GM15510 (cell line): ENCODE data around the gene PRR5L.

ENCODE experiments used
- POLR2A ChIP-seq: IDR thresholded peaks from 3 replicates; pipeline ENCODE4 v1.6.1; 2011; ENCODE audit warnings: borderline replicate concordance; ENCODE audit not compliant: insufficient read length; ENCODE audit errors: extremely low read depth

Gene PRR5L

DNA sequence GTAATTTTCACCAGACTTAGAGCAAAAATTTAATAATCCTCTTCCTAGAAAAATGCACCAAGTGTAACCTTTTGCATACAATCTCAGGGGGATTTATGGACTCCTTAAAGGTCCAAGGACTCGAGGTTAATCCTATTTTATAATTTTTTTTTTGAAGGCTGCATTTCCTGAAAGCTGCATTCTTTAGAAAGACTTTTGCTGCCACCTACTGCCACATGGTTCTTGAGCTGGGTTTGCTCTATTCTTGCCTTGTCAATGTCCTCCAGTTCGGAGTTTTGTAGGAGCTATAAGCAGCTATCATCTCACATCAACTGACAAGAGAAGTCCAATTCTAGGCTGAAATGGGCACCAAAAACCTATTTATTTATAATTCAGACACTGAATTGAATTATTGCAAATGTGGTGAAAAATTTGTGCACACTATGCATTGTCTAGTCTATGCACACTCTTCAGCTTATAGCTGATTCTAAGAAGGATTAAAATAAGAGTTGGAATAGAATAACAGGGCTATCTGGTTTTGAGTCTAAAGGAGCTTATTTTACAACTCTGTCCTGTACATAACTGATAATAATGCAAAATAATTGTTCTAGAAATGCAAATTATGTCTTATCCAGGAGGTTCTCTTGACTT lies 182.7 kb downstream of the PRR5L start:
- no peak for TF ChIP-seq POLR2A

DNA sequence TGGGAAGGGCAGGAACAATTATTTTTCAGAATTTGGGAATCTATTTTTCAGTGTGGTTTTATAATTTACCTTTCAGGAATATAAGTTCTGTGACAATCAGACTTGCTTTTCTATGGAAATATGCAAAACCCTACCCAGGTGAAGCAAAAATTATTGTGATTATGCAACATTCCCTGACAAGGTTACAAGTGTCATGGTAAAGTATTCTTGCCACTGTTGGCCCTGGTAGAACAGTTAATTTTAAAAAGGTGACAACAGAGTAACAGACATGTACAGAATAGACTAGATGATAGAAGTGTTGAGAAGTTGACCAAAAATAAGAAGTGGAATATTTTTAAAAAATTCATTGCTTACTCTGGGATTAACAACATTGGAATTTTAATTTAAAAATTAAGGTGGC lies 184.7 kb downstream of the PRR5L start:
- TF ChIP-seq POLR2A = no peak

DNA sequence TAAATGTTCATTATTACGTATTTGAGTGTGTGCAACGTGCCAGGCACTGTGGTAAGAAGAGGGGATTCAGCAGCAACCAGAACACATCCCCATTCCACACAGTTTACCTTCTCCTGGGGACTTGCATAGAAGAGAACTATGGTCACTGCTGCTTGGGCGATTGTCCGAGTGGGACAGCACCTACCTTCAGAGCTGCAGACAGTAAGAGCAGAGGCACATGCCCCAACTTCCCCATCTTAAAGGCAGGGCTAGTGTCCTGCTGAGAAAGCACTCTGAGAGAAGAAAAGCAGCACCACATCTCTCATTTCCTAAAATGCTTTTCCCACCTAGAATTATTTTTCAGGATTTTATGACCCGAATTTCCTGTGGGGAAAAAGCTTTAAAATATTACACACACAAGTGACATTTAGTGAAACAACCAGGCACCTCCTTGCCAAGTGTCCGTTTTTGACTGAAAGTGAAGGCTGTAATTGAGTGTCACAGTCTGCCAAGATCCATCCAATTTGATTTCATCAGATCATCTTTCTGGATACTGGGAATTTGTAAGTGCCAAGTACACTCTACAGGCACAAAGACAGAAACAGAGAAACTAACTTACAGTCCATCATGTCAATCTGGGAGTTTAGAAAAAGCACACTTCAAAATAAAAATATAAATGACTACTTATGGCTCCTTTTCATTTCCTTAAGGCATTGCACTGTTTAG lies 189.4 kb downstream of the PRR5L start:
- TF ChIP-seq POLR2A = no peak

DNA sequence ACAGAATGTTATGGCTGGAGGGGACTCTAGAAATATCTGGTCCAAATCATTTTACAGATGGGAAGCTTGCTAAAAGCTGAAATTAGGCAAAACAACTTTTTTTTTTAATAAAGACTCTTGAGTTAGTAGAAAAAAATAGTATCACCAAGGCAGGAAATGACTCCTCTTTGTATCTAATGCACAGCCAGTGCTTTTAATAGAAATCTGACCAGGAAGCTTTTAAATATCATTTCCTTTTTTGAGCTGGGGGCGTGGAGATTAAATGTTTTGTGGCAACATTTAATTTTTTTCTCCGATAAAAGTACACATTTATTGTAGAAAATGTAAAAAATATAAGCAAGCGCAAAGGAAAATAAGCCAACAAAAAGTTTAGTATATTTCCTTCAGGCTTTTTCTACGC lies 191.5 kb downstream of the PRR5L start:
- no peak for TF ChIP-seq POLR2A

DNA sequence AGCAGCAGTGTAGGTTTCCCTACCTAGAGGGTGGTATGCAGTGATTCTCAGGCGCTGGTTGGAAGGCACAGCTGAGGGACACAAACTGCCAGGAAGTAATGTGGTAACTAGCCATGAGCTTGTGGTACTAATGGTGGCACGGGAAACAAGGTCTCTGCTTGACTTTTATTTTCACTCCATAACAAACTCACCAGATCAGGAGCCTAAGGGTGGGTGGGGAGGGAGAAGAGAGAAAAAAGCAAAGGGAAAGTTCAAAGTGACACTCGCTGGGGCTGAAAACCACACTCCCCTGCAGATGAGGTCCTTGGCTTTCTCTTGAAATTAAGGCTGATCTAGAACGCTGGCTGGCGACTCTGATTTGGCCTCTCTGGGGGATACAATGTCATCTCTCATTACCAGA lies 192.0 kb downstream of the PRR5L start:
- no peak for TF ChIP-seq POLR2A

DNA sequence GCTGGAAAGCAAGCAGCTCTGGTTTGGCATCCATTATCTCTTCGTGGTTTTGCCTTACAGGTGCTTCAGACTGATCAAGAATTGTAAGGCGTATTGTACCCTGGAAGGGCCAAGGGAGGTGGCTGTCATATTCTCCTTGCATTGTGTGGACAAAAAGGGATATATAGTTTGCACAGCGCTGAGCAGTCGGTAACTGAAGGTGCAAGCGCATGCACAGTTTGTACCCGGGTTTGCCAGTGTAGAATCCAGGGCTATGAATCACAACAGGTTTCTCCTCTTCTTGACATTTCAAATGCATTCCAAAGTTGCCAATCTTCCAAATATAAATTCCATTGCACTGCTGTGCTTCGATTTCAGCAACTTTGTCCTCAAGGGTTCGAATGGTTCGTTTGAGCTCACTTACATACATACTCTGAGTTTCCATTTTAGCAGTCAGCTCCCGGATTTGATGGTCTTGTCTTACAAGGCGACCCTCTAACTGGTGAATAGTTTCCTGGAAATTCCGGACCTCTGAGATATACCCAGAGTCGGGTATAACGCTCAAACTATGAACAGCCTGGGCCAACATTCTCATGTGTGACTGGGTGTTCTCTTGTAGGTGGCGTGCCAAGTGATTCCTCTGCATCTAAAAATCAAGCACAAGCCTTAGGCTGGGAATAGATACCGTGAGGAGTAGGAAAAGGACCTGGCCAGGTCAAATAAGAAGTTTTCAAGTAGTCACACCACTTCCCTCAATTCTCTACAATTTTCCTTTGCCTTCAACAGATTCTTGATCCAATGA lies 194.1 kb downstream of the PRR5L start:
- no peak for TF ChIP-seq POLR2A

DNA sequence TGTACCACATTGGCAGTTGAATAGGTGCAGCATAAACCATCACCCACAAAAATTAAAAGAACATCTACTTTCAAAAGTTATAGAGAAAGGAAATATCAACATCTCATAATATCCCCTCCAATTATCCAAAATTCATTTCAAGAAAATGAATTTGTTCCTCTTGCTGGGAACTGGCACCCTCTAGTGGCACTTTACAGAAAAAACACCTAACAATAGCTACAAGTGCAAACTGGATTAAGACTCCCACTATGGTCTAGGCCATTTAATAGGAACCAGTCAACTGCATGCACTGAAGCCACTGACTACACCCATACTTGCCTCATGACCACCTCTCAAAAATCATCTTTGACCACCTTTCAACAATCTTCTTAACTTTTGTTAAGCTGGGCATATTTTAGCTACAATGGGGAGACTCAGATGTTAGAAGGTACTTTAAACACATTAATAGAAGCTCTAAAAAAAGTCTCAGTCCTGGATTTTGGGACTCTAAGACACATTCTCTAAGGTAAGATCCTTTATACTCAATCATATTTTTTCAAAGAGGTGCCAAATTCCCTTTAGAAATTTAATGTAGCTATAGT lies 196.7 kb downstream of the PRR5L start:
- TF ChIP-seq POLR2A = no peak

DNA sequence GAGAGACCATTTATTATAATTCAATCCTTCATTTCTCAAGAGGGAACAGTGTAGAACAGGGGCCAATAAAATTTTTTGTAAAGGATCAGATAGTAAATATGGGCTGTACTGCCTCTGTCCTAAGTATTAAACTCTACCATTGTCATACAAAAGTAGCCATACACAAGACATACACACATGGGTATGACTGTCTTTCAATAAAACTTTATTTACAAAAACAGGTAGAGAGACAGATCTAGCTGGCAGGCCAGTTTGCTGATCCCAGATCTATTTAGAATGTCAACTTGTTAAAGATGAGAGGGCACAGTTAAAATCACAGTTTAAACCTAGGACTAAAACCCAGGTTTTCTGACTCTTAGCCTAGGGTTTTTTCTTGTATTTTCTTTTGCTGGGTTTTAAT lies 197.2 kb downstream of the PRR5L start:
- no peak for TF ChIP-seq POLR2A

DNA sequence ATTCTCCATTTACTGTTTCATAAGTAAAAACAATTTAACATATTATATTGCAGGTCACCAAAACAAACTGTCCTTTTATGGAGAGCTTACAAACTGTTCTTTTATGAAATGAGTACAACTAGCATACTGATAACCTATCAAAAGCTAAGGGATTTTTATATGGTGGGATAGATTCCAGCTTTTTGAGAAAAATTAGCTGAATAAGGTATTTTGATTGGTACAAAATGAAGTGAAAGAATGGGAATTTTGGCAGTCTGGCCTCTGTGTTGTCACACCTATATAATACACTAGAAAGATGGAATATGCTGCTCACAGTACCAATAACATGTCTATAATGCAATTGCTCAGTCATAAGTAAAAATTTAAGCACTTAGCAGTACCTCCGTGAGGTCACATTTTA lies 202.6 kb downstream of the PRR5L start:
- no peak for TF ChIP-seq POLR2A

DNA sequence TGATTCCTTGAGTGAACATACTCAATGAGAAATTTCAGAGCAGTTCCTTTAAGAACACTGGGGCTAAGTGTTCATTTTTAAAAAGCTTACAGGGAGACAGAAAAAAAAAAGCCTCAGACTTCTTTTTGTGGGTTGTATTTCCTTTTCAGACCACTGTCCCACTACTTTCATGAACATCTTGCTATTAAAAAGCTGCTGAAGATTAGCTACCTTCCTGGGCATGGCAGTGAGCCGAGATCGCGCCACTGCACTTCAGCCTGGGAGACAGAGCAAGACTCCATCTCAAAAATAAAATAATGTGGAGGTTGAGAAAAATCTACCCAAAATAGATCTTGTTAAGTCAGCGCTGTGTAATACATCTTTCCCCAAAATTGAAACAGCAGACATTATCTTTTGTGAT lies 203.2 kb downstream of the PRR5L start:
- no peak for TF ChIP-seq POLR2A

DNA sequence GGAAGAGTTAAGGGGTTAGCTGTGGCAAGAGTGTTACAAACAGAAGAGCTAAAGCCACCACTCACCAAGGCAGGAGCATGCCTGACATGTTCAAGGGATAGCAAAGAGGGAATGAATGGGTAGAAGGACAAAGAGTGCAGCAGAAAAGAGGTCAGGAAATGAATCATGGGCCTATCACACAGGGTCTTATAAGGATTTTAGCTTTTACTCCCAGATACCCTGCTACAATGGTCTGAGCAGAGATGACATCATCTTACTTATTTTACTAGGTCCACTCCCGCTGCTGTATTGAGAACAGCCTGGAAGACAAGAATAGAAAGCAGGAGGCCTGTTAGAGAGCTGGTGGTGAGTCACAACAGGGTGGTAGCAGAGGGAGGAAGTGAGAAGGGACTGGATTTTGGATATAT lies 204.2 kb downstream of the PRR5L start:
- TF ChIP-seq POLR2A = no peak

DNA sequence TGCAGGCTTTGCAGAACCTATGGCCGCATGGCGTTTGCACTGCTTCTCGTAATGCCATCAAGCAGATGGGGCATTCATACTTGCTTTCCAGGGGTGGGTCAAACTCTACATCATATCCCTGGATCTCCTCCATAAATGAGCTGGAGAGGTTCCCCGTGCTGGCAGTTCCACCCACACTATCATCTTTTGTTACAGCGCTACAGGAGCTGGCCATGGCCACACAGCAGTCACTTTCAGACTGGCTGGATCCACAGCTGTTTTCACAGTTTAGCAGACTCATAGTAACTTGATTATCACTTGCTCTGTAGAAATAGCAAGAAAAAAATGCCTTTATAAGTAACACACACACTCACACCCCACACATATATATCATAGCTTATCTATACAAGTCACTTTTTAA lies 205.1 kb downstream of the PRR5L start:
- TF ChIP-seq POLR2A = no peak

DNA sequence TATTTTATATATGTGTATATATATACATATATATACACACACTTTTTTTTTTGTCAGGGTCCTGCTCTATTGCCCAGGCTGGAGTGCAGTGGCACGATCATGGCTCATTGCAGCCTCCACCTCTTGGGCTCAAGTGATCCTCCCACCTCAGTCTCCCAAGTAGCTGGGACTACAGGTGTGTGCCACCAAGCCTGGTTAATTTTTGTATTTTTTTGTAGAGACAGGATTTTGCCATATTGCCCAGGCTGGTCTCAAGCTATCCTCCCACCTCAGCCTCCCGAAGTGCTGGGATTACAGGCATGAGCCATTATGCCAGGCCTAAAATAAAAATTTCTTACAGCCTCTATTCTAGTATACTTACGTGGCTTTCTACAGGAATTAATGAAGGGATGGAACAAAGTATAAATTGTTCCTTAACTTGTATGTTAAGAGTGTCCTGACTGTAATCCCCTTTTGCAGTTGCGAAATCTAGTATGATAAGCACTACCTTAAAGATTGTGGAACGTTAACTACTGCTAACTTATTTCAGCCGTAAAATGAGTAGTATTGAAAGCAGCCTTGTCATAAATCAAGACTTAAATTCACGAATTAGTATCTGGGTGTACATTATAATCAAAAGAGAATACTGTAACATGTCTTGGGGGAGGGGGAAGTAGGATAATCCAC lies 211.9 kb downstream of the PRR5L start:
- TF ChIP-seq POLR2A = no peak

DNA sequence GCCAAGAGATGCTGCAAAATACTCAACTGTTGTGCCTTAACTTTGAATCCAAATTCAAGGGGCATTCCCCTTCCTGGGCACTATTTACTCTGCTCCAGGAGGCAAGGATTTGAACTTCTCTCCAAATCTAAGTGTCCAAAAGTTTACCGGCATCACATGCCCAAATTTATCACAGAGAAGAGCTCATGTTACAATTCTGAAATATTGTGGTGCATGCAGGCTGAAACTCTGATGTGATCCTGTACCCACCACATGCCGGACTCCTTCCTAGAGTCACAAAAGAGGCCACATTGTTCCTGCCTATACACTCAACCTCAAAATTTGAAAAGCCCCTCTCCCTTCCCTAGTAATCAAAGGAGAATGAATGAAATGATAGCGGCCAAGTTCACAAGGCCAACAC lies 212.7 kb downstream of the PRR5L start:
- no peak for TF ChIP-seq POLR2A

DNA sequence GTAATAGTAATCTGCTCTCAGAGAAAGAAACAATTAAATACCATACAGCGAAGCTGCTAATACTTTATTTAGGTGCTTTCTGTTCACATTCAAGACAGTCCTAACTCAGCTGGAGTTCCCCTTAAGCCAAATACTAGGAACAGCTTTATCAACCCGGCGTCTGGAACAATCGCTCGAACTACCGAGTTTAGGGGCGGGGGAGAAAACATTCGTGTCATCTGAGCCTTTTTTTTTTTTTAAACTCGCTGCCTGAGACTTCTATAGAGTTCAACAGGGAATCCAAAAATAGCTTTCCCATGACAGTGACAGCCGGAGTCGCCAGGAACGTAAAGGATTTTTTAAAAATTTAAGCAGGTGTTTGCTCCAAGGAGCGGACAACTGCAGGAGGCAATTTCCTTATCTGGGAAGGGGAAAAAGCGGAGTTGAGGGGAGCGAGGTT lies 213.1 kb downstream of the PRR5L start:
- TF ChIP-seq POLR2A = no peak
